Spleen (tissue), 11 donors: ENCODE measurements around the gene RAB15. TPM values are rescaled to one million over a fixed set of nuclear protein-coding genes. Genes with fewer than 3 reads are reported as not detected.
A peak's percentile ranks its signal among the peaks of the same experiment; 100 is the strongest.

Source experiments
- DNase-seq: peaks from one replicate; pipeline ENCODE4 v3.0.0-alpha.2; 2020
- H3K27ac ChIP-seq, 8 donors: fragments of 200-600 bp; sonication (generic) in 7 of 8; 1 replicate in 4 of 8; 2 replicates in 4 of 8; pipeline versions ENCODE4 v1.5.0 to v1.8.0; 2016 to 2021; ENCODE audit warnings: inconsistent platforms in 4 of 8, mild to moderate bottlenecking in 4 of 8, moderate library complexity in 1 of 8
- H3K27me3 ChIP-seq, 7 donors: fragments of 200-600 bp; sonication (generic) in 6 of 7; replicated peaks in 1 of 7; 1 replicate in 4 of 7; 2 replicates in 3 of 7; pipeline versions ENCODE4 v1.5.0 to v1.8.0; 2016 to 2021; ENCODE audit warnings: inconsistent platforms in 3 of 7, mild to moderate bottlenecking in 1 of 7
- H3K36me3 ChIP-seq, 6 donors: fragments of 200-600 bp; sonication (generic) in 5 of 6; 1 replicate in 4 of 6; 2 replicates in 2 of 6; pipeline versions ENCODE4 v1.5.0 to v1.8.0; 2016 to 2021; ENCODE audit warnings: inconsistent platforms in 2 of 6
- H3K4me1 ChIP-seq, 6 donors: fragments of 200-600 bp; sonication (generic) in 5 of 6; 1 replicate in 3 of 6; 2 replicates in 3 of 6; pipeline versions ENCODE4 v1.5.0 to v1.8.0; 2016 to 2021; ENCODE audit warnings: inconsistent platforms in 3 of 6
- H3K4me3 ChIP-seq, 8 donors: fragments of 200-600 bp; sonication (generic) in 7 of 8; 1 replicate in 4 of 8; 2 replicates in 4 of 8; pipeline versions ENCODE4 v1.5.0 to v1.8.0; 2016 to 2021; ENCODE audit warnings: inconsistent platforms in 4 of 8, mild to moderate bottlenecking in 4 of 8, moderate library complexity in 2 of 8
- H3K9me3 ChIP-seq, 8 donors: fragments of 200-600 bp; sonication (generic) in 7 of 8; 1 replicate in 4 of 8; 2 replicates in 4 of 8; pipeline versions ENCODE4 v1.5.0 to v1.8.0; 2016 to 2021; ENCODE audit warnings: inconsistent platforms in 4 of 8
- CTCF ChIP-seq, 11 experiments: fragments of 200-600 bp in 7 of 11; fragments of 450-650 bp in 4 of 11; sonication (generic) in 4 of 11; IDR thresholded peaks in 8 of 11; conservative IDR thresholded peaks in 3 of 11; 1 replicate in 7 of 11; 2 replicates in 4 of 11; pipeline versions ENCODE4 v1.4.0 to v1.8.0; 2016 to 2021; ENCODE audit warnings: antibody characterized with exemption in 11 of 11, inconsistent platforms in 4 of 11, mild to moderate bottlenecking in 1 of 11
- POLR2A ChIP-seq, 3 donors: fragments of 450-650 bp; IDR thresholded peaks; one replicate each; pipeline ENCODE4 v1.5.1; 2017; ENCODE audit warnings: antibody characterized with exemption in 3 of 3, mild to moderate bottlenecking in 1 of 3
- POLR2AphosphoS5 ChIP-seq, 3 donors: sonication (generic); formaldehyde crosslinking; IDR thresholded peaks; one replicate each; pipeline ENCODE4 v1.5.1; 2017; ENCODE audit warnings: antibody characterized with exemption in 3 of 3
- WGBS, 5 donors: extraction: QIAGEN DNeasy Blood & Tissue Kit in 3 of 5; methylation state at CpG; one replicate each; pipeline versions ENCODE4 v1.1.5 to v1.1.7; 2013 to 2018; 5-methylcytosine and 5-hydroxymethylcytosine counted together
- intact Hi-C: fragments of 100-400 bp; cut with DNase I; formaldehyde crosslinking; loops from one replicate; pipeline ENCODE4 v1.15.0; 2023; ENCODE audit warnings: low total_unique reads
- polyA plus RNA-seq, 3 donors: library from polyadenylated mRNA; stranded (reverse); fragments of 200-250 nt; gene quantifications; one replicate each; pipeline ENCODE4 v1.2.1, GENCODE V29; 2013
- total RNA-seq, 7 donors: library from RNA; depleted of rRNA in 3 of 7; stranded (reverse); fragments of >200 nt in 3 of 7; fragmentation: NEBNext Ultra II Directional in 4 of 7; extraction: Animal tissue kit (Norgen Biotek cat#: 25700) in 4 of 7; gene quantifications; one replicate each; pipeline versions ENCODE4 v1.1.0 to v1.2.1, GENCODE V29; 2016 to 2021
- donor health status: healthy with polysubstance abuse.
- donor health status: DM: no; HTN: no; CAD: no; lungs with moderate emphysema.
- donor health status: DM: no; HTN: no; CAD: no.
- donor health status: Bipolar disorder and iron deficiency.
- donor health status: healthy.
- donor health status: DM: no; HTN: no; CAD: no.
- donor health status: DM: yes; HTN: yes; CAD: no.

The RAB15 gene
- total and polyA plus RNA-seq, 10 donors = 1.2 to 7.0 (median 2.2) TPM

GRCh38 chr14:64929014-64929359 lies 43.1 kb downstream of the RAB15 start:
- TF ChIP-seq POLR2A (IDR thresholded peaks at IDR 0.05) (no peak), POLR2AphosphoS5 (IDR thresholded peaks at IDR 0.05) (no peak), CTCF (IDR thresholded peaks at IDR 0.05 in 8 of 11, conservative IDR thresholded peaks at IDR 0.05 in 3 of 11) (no peak)
- Histone ChIP-seq H3K27me3 (no peaks in the 10 kb centered on the region), H3K27ac (peak overlapping the region; percentile 29 to 75 (median 66)), H3K36me3 (peaks cover 0 to 100% (median 70%) of the 10 kb centered on the region in 6 donors), H3K4me1 (peaks cover 13 to 76% (median 28%) of the 10 kb centered on the region in 6 donors), H3K4me3 (no peak overlapping the region), H3K9me3 (no peaks in the 10 kb centered on the region)
- WGBS, 5 donors = 83 to 96% (median 93%) methylated on average over 3 of the region's 3 CpGs
- intact Hi-C loops = no loop called here
- no peak for DNase-seq

DNA sequence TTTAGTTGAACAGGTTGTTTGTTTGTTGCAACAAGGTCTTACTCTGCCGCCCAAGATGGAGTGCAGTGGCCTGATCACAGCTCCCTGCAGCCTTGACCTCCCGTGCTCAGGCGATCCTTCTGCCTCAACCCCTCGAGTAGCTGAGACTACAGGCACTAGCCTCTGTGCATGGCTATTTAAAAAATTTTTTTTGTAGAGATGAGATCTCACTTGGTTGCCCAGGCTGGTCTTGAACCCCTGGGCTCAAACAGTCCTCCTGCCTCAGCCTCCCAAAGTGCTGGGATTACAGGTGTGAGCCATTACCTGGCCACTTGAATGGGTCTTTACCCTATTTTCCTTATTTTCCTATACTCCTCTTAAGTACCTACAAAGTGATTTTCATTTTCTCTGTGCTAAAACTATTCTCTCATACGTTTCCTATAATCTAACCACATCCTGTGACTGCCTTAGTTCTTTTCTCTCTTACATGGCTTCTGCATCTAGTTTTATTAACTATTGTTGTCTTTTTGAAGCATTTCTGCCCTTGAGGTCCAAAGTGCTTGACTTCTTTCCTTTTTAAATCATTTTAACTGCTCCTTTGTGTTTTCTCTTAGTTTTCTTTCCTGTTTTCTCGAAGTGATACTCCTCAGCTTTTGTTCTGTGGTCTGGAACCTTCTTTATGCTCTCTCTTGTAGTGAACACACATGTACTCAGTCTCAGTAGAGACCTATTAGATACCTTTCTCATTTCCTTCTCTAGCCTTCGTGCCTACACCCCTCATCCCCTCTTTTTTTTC lies 43.7 kb downstream of the RAB15 start:
- intact Hi-C loops = no loop called here
- DNase-seq = no peak

DNA sequence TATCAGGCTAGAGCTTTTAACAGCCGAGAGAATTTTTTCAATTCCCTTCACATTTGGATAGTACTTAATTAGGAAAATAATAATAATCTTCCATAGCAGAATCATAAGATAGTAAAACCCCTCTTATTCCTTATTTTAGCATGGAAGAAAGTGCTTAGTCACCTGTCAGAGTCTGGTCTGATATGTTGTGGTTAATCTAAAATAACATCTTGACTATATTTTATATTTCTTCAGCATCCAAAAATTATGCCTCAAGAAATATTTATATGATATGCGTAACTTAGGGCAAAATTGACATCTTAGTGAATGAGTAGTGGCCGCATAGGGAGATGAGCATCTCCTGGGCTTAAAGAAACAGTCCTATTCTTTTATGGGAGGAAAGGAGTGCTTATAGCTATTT lies 45.1 kb downstream of the RAB15 start:
- TF ChIP-seq CTCF (IDR thresholded peaks at IDR 0.05 in 8 of 11, conservative IDR thresholded peaks at IDR 0.05 in 3 of 11) (no peak), POLR2A (IDR thresholded peaks at IDR 0.05) (no peak), POLR2AphosphoS5 (IDR thresholded peaks at IDR 0.05) (no peak)
- Histone ChIP-seq H3K4me1 (peaks cover 13 to 93% (median 28%) of the 10 kb centered on the region in 6 donors), H3K36me3 (peaks cover 0 to 85% (median 57%) of the 10 kb centered on the region in 6 donors), H3K4me3 (no peak overlapping the region), H3K27me3 (no peaks in the 10 kb centered on the region), H3K9me3 (no peaks in the 10 kb centered on the region), H3K27ac (peak overlapping the region in 2 of 8 donors; percentile 25 to 75)
- DNase-seq = no peak
- intact Hi-C loops = no loop called here
- WGBS, 5 donors = 66 to 83% (median 75%) methylated on average over 3 of the region's 3 CpGs

More for the DNA sequence above, 43.7 kb downstream of the RAB15 start:
- peak overlapping the region; percentile 49 to 75 (median 66) for H3K27ac ChIP-seq
- 46 to 53% (median 50%) methylated on average over 7 of the region's 7 CpGs for WGBS, 5 donors
- H3K9me3 ChIP-seq = no peaks in the 10 kb centered on the region
- H3K4me3 ChIP-seq = no peak overlapping the region
- TF ChIP-seq CTCF (IDR thresholded peaks at IDR 0.05 in 8 of 11, conservative IDR thresholded peaks at IDR 0.05 in 3 of 11) (no peak), POLR2AphosphoS5 (IDR thresholded peaks at IDR 0.05) (no peak), POLR2A (IDR thresholded peaks at IDR 0.05) (no peak)
- H3K27me3 ChIP-seq = no peaks in the 10 kb centered on the region
- peaks cover 13 to 80% (median 28%) of the 10 kb centered on the region in 6 donors for H3K4me1 ChIP-seq
- peaks cover 0 to 99% (median 71%) of the 10 kb centered on the region in 6 donors for H3K36me3 ChIP-seq

DNA sequence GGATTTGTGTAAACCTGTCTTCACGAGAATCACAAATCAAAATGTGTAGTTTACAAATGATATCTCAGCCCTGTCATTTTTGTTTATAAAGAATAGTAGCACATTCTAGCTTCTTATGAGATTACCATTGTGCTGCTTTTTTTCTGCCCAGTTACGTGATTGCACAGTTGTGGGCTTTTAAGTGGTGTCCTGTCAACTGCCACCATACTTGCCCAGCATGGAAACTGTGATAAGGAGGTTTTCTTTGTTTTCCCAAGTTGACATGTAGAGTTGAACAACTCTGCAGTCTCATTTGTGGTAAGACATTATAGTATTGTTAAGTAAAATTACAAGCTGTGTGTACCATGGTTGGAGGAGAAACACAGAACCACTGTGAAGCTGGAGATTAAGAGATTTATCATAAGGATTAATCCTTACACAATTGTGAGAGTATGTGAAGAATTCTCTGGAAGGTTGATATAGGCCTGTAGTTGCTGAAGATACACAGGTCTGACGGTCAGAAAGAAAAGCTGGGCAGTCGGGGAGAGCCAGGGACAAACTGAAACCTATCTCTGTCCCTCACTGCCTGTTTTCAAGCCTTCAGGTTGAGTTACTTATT lies 45.6 kb downstream of the RAB15 start:
- peaks cover 0 to 80% (median 52%) of the 10 kb centered on the region in 6 donors for H3K36me3 ChIP-seq
- no peaks in the 10 kb centered on the region for H3K27me3 ChIP-seq
- intact Hi-C loops = no loop called here
- TF ChIP-seq POLR2A (IDR thresholded peaks at IDR 0.05) (no peak), POLR2AphosphoS5 (IDR thresholded peaks at IDR 0.05) (no peak)
- DNase-seq = no peak
- peak overlapping the region in 2 of 8 donors; percentile 18 to 75 for H3K27ac ChIP-seq
- H3K4me1 ChIP-seq = peaks cover 13 to 92% (median 28%) of the 10 kb centered on the region in 6 donors
- 67 to 82% (median 69%) methylated on average over 4 of the region's 4 CpGs for WGBS, 5 donors
- H3K9me3 ChIP-seq = no peaks in the 10 kb centered on the region
- H3K4me3 ChIP-seq = no peak overlapping the region
